NB4 (cell line): ENCODE results near the gene RREB1.

Experiments
- MYC ChIP-seq: IDR thresholded peaks from 2 replicates; pipeline ENCODE4 v1.6.1; 2011; ENCODE audit warnings: low read depth, low read length
- TF ChIP-seq, protein P1 (sequence below): IDR thresholded peaks from one replicate; pipeline ENCODE4 v1.5.1; 2012; ENCODE audit warnings: low read depth, low read length

DNA sequence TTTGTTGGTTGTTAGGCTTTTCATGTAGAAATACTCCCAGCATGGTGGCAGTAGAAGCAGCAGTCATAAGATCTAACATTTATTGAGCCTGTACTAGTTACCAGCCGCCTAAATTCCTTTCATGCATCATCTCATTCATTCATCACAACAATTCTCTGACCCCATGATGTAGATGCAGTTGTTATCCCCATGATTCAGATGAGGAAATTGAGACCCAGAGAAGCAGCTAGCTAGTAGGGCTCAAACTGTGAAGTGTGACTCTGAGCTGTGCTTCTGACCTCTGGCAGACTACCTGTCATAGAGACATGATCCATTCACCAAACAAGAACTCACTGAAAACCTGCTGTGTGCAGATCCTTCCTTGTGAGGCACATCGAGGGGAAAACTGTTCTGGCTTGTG is 16.9 kb downstream of the RREB1 start:
- TF ChIP-seq, protein P1, sequence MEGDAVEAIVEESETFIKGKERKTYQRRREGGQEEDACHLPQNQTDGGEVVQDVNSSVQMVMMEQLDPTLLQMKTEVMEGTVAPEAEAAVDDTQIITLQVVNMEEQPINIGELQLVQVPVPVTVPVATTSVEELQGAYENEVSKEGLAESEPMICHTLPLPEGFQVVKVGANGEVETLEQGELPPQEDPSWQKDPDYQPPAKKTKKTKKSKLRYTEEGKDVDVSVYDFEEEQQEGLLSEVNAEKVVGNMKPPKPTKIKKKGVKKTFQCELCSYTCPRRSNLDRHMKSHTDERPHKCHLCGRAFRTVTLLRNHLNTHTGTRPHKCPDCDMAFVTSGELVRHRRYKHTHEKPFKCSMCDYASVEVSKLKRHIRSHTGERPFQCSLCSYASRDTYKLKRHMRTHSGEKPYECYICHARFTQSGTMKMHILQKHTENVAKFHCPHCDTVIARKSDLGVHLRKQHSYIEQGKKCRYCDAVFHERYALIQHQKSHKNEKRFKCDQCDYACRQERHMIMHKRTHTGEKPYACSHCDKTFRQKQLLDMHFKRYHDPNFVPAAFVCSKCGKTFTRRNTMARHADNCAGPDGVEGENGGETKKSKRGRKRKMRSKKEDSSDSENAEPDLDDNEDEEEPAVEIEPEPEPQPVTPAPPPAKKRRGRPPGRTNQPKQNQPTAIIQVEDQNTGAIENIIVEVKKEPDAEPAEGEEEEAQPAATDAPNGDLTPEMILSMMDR: no peak
- no peak for TF ChIP-seq MYC
